ENCODE results near the gene WBP4.
"Not testable (repeated sequence)": the region's sequence is repeated elsewhere in the genome, so short reads cannot be mapped to it uniquely, and the experiment has no call there.

WBP4 gene

DNA sequence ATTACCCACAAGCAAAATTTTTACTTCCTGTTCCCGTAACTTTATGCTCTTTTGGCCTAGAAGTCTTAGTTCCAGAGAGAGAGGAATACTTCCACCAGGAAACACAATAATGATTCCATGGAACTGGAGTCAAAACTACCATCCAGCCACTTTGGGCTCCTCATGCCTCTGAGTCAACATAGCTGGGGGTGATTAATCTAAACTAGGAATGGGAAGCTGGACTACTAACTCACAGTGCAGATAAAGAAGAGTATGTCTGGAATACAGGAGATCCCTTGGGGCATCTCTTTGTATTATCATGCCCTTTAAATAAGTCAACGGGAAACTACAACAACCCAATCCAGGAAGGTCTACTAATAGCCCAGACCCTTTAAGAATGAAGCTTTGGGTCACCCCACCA is 33.3 kb upstream of the WBP4 start:
- no peak for DNase-seq (ENCODE audit: extremely low spot score)
- ChIA-PET CTCF (no interaction called here), POLR2A (no interaction called here)
- TF ChIP-seq, protein P1, sequence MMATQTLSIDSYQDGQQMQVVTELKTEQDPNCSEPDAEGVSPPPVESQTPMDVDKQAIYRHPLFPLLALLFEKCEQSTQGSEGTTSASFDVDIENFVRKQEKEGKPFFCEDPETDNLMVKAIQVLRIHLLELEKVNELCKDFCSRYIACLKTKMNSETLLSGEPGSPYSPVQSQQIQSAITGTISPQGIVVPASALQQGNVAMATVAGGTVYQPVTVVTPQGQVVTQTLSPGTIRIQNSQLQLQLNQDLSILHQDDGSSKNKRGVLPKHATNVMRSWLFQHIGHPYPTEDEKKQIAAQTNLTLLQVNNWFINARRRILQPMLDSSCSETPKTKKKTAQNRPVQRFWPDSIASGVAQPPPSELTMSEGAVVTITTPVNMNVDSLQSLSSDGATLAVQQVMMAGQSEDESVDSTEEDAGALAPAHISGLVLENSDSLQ (IDR thresholded peaks at IDR 0.05), result no peak
- TF ChIP-seq SP1 (IDR thresholded peaks at IDR 0.05), result no peak

DNA sequence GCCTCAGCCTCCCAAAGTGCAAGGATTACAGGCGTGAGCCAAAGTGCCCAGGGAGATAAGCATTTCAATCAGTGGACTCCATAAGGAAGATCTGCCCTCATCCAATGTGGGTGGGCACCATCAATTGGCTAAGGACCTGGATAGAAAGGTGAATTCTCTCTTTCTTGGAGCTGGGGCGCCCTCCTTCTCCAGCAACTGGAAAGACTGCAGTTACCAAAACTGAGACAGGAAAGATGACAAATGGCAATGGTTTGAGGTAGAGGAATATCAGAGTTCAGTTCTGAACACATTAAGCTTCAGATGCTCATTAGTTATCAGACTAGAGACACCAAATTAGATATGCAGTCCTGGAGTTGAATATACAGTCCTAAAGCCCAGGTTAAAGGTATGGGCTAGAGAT is 31.7 kb upstream of the WBP4 start:
- DNase-seq (ENCODE audit: extremely low spot score), result no peak
- ChIA-PET CTCF (interaction anchor here (0.8 kb wide), 1 partner anchor 25 kb away, joined by 5 read pairs; no protein-coding TSS in a partner anchor), POLR2A (no interaction called here)
- TF ChIP-seq CTBP1 (IDR thresholded peaks at IDR 0.05; ENCODE audit: borderline replicate concordance), result no peak
- no peak for TF ChIP-seq ELF4 (IDR thresholded peaks at IDR 0.05)
- TF ChIP-seq HDGF (IDR thresholded peaks at IDR 0.05; ENCODE audit: borderline replicate concordance), result no peak
- no peak for TF ChIP-seq NFRKB (IDR thresholded peaks at IDR 0.05)
- TF ChIP-seq FOXA1 (IDR thresholded peaks at IDR 0.05), result no peak
- no peak for TF ChIP-seq ARNT (IDR thresholded peaks at IDR 0.05)
- TF ChIP-seq L3MBTL2 (conservative IDR thresholded peaks at IDR 0.05), result no peak

DNA sequence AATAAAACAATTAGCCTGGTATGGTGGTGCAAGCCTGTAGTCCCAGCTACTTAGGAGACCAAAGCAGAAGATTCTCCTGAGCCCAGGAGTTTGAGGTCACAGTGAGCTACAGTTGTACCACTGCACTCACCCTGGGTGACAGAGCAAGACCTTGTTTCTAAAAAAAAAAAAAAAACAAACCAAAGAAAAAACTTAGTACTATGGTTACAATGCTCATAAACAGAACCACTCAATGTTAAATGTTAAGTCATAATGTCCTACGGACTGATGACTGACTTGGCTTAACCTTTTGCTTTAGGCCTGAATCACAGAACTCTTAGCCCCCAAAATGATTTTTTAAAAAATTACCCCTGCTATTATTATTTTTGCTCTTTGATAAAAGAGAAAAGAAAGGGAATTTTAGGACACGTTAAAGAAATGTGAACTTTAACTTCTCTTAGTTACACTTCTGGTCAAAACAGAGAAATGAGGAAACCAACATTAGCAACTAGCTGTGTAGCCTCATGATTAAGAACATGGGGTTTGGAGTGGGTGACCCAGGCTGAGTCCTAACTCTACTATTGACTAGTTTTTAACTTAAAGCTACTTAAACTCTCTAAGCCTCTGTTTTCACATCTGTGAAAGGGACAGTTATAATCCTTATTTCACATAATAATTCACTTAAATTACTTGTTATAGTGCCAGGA is 28.5 kb upstream of the WBP4 start:
- ChIA-PET POLR2A (no interaction called here), CTCF (no interaction called here)
- DNase-seq (ENCODE audit: extremely low spot score), result no peak
- TF ChIP-seq FOXM1 (IDR thresholded peaks at IDR 0.05; ENCODE audit: borderline replicate concordance), result no peak
- TF ChIP-seq TARDBP (IDR thresholded peaks at IDR 0.05), result no peak
- TF ChIP-seq LEF1 (IDR thresholded peaks at IDR 0.05; ENCODE audit: borderline replicate concordance), result no peak
- TF ChIP-seq L3MBTL2 (conservative IDR thresholded peaks at IDR 0.05), result no peak
- TF ChIP-seq SUZ12 (IDR thresholded peaks at IDR 0.05), result no peak
- TF ChIP-seq NFRKB (IDR thresholded peaks at IDR 0.05), result no peak
- TF ChIP-seq BHLHE40 (IDR thresholded peaks at IDR 0.05; ENCODE audit: borderline replicate concordance), result no peak
- no peak for TF ChIP-seq SP1 (IDR thresholded peaks at IDR 0.05)
- no peak for TF ChIP-seq CTBP1 (IDR thresholded peaks at IDR 0.05; ENCODE audit: borderline replicate concordance)
- TF ChIP-seq, protein P1 (IDR thresholded peaks at IDR 0.05), result no peak
- no peak for TF ChIP-seq FOXK2 (IDR thresholded peaks at IDR 0.05)
- TF ChIP-seq ZNF384 (IDR thresholded peaks at IDR 0.05), result no peak
- TF ChIP-seq HDGF (IDR thresholded peaks at IDR 0.05; ENCODE audit: borderline replicate concordance), result no peak

DNA sequence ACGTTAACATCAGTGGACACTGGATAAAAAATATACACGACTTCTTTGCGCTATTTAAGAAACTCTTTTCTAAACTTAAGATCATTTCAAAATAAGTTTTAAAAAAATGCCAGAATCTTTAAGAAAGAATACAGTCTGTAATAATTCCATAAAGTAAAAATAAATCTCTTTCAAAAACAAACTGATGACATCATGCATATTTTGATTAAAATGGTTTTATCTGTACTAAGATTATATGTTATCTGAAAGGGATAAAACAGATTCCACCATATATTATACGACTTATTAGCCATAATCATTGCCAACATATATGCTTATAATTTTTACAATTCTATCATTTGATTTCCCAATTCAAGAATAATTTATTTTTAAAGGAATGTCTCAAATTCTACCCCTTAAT is 26.9 kb upstream of the WBP4 start:
- no peak for DNase-seq (ENCODE audit: extremely low spot score)
- ChIA-PET POLR2A (no interaction called here), CTCF (no interaction called here)
- no peak for TF ChIP-seq FOXA1 (IDR thresholded peaks at IDR 0.05)
- TF ChIP-seq TARDBP (IDR thresholded peaks at IDR 0.05), result no peak
- no peak for TF ChIP-seq CTBP1 (IDR thresholded peaks at IDR 0.05; ENCODE audit: borderline replicate concordance)
- TF ChIP-seq FOXK2 (IDR thresholded peaks at IDR 0.05), result no peak
- TF ChIP-seq ARNT (IDR thresholded peaks at IDR 0.05), result no peak
- no peak for TF ChIP-seq SUZ12 (IDR thresholded peaks at IDR 0.05)
- TF ChIP-seq L3MBTL2 (conservative IDR thresholded peaks at IDR 0.05), result no peak
- TF ChIP-seq, protein P1 (IDR thresholded peaks at IDR 0.05), result no peak
- TF ChIP-seq NFRKB (IDR thresholded peaks at IDR 0.05), result no peak
- TF ChIP-seq FOXM1 (IDR thresholded peaks at IDR 0.05; ENCODE audit: borderline replicate concordance), result no peak
- no peak for TF ChIP-seq LEF1 (IDR thresholded peaks at IDR 0.05; ENCODE audit: borderline replicate concordance)
- no peak for TF ChIP-seq ZNF384 (IDR thresholded peaks at IDR 0.05)
- TF ChIP-seq SP1 (IDR thresholded peaks at IDR 0.05), result no peak
- TF ChIP-seq HDGF (IDR thresholded peaks at IDR 0.05; ENCODE audit: borderline replicate concordance), result no peak

DNA sequence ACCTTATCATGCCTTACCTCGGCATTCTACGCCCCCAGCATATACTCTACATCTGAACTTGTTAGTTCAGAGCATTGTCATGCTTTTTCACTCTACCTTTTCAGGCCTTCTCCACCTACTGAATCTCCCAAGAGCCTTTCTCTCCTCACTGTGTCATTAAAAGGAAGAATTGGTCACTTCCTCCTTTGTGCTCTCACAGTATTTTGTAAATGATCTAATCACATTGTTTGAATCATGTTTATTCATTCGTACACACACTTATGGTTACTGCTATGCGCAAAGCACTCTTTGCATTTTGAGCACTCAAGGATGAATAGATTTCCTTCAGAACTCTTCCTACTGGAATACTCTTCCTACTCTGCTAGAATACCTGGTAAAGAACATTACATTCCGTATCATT is 26.4 kb upstream of the WBP4 start:
- DNase-seq (ENCODE audit: extremely low spot score), result no peak
- TF ChIP-seq NFRKB (IDR thresholded peaks at IDR 0.05), result no peak
- no peak for TF ChIP-seq FOXA1 (IDR thresholded peaks at IDR 0.05)
- no peak for TF ChIP-seq L3MBTL2 (conservative IDR thresholded peaks at IDR 0.05)
- TF ChIP-seq ZNF384 (IDR thresholded peaks at IDR 0.05), result no peak
- TF ChIP-seq FOXK2 (IDR thresholded peaks at IDR 0.05), result no peak
- no peak for TF ChIP-seq TARDBP (IDR thresholded peaks at IDR 0.05)
- TF ChIP-seq HDGF (IDR thresholded peaks at IDR 0.05; ENCODE audit: borderline replicate concordance), result no peak
- TF ChIP-seq SUZ12 (IDR thresholded peaks at IDR 0.05), result no peak
- TF ChIP-seq SP1 (IDR thresholded peaks at IDR 0.05), result no peak
- no peak for TF ChIP-seq LEF1 (IDR thresholded peaks at IDR 0.05; ENCODE audit: borderline replicate concordance)
- TF ChIP-seq CTBP1 (IDR thresholded peaks at IDR 0.05; ENCODE audit: borderline replicate concordance), result no peak
- no peak for TF ChIP-seq ELF4 (IDR thresholded peaks at IDR 0.05)
- TF ChIP-seq, protein P1 (IDR thresholded peaks at IDR 0.05), result no peak
- TF ChIP-seq ARNT (IDR thresholded peaks at IDR 0.05), result no peak
- no peak for TF ChIP-seq BHLHE40 (IDR thresholded peaks at IDR 0.05; ENCODE audit: borderline replicate concordance)
- no peak for TF ChIP-seq FOXM1 (IDR thresholded peaks at IDR 0.05; ENCODE audit: borderline replicate concordance)
- POLR2A ChIA-PET, result no interaction called here
- CTCF ChIA-PET, result no interaction called here

DNA sequence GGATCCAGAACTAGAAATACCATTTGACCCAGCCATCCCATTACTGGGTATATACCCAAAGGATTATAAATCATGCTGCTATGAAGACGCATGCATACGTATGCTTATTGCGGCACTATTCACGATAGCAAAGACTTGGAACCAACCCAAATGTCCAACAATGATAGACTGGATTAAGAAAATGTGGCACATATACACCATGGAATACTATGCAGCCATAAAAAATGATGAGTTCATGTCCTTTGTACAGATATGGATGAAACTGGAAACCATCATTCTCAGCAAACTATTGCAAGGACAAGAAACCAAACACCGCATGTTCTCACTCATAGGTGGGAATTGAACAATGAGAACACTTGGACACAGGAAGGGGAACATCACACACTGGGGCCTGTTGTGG is 24.8 kb upstream of the WBP4 start:
- POLR2A ChIA-PET; DNase-seq (ENCODE audit: extremely low spot score): not testable (repeated sequence)
- CTCF ChIA-PET, result interaction anchor here (0.9 kb wide), 1 partner anchor 18 kb away, joined by 3 read pairs; no protein-coding TSS in a partner anchor

All from HEK293T (cell line).